ENCODE measurements around the gene MLLT3. TPM values are rescaled to one million over a fixed set of nuclear protein-coding genes. Genes with fewer than 3 reads are reported as not detected.

MLLT3 gene
- total and polyA plus RNA-seq, 2 donors (not counting 3 experiments of a cell fraction or from before 2014, with no cell fraction given): 6.1 to 10.0 TPM

GRCh38 chr9:20353524-20353923 is 268.8 kb downstream of the MLLT3 start:
- Histone ChIP-seq H3K9me1 (replicated peaks; ENCODE audit: control insufficient read depth, extremely low read depth, insufficient read depth, low read length) (no peaks in the 10 kb centered on the region), H3K27me3 (ENCODE audit: control insufficient read depth in 2 of 2, insufficient read depth in 2 of 2, low read length in 2 of 2) (no peaks in the 10 kb centered on the region), H3K27ac (ENCODE audit: insufficient read depth, low read depth, low read length) (no peak overlapping the region), H3K79me2 (ENCODE audit: control insufficient read depth, insufficient read depth, low read length) (no peaks in the 10 kb centered on the region), H3K9me3 (replicated peaks; ENCODE audit: control insufficient read depth, insufficient read depth, low read length) (no peaks in the 10 kb centered on the region), H3K4me2 (ENCODE audit: insufficient read depth, low read length) (no peak overlapping the region), H4K20me1 (replicated peaks; ENCODE audit: control insufficient read depth, extremely low read depth, insufficient read depth, low read length) (no peaks in the 10 kb centered on the region), H2AFZ (ENCODE audit: low read depth, low read length) (no peak overlapping the region), H3K36me3 (ENCODE audit: control insufficient read depth in 2 of 2, extremely low read depth in 1 of 2, insufficient read depth in 2 of 2, low read length in 2 of 2) (no peaks in the 10 kb centered on the region), H3K9ac (replicated peaks; ENCODE audit: extremely low read depth, insufficient read depth, low read length) (no peak overlapping the region), H3K4me3 (replicated peaks in 1 of 3; ENCODE audit: insufficient read depth in 1 of 3, low read depth in 1 of 3, low read length in 3 of 3) (no peak overlapping the region), H3K4me1 (ENCODE audit: control insufficient read depth, extremely low read depth, insufficient read depth, low read length) (peaks cover 19% of the 10 kb centered on the region)
- DNase-seq (ENCODE audit: low read depth, low spot score) (no peak), FAIRE-seq (no peak)
- ChIA-PET CTCF (interaction anchor here (1.6 kb wide), 1 partner anchor 758 kb away, joined by 11 read pairs; no protein-coding TSS in a partner anchor), POLR2A (no interaction called here)
- TF ChIP-seq POLR2AphosphoS5 (IDR thresholded peaks at IDR 0.05; ENCODE audit: insufficient read depth, low read depth, low read length) (no peak), JUN (IDR thresholded peaks at IDR 0.05; ENCODE audit: borderline replicate concordance, insufficient read depth, insufficient read length, low read depth) (no peak), MYC (IDR thresholded peaks at IDR 0.05; ENCODE audit: low read depth, low read length) (no peak), EZH2 (IDR thresholded peaks at IDR 0.05; ENCODE audit: borderline replicate concordance, low read depth, low read length, severe bottlenecking) (no peak), POLR2A (IDR thresholded peaks at IDR 0.05; ENCODE audit: low read depth, low read length) (no peak), CTCF (IDR thresholded peaks at IDR 0.05; ENCODE audit: extremely low read depth in 1 of 2, insufficient read depth in 1 of 2, low read depth in 1 of 2, low read length in 2 of 2) (no peak), MAX (IDR thresholded peaks at IDR 0.05; ENCODE audit: insufficient read depth, insufficient read length) (no peak)
- BruUV-seq (replicated peaks): no TSS peak
- intact Hi-C loops (cut with micrococcal nuclease): no loop called here
- dilution Hi-C loops (cut with MboI; ENCODE audit: extremely low pct_ligation_motif_present, low sequenced_read_pairs): no loop called here

All from endothelial cell of umbilical vein (primary cell).